ENCODE results near the gene PFKFB4.
A peak's percentile ranks its signal among the peaks of the same experiment; 100 is the strongest.

The PFKFB4 gene

DNA sequence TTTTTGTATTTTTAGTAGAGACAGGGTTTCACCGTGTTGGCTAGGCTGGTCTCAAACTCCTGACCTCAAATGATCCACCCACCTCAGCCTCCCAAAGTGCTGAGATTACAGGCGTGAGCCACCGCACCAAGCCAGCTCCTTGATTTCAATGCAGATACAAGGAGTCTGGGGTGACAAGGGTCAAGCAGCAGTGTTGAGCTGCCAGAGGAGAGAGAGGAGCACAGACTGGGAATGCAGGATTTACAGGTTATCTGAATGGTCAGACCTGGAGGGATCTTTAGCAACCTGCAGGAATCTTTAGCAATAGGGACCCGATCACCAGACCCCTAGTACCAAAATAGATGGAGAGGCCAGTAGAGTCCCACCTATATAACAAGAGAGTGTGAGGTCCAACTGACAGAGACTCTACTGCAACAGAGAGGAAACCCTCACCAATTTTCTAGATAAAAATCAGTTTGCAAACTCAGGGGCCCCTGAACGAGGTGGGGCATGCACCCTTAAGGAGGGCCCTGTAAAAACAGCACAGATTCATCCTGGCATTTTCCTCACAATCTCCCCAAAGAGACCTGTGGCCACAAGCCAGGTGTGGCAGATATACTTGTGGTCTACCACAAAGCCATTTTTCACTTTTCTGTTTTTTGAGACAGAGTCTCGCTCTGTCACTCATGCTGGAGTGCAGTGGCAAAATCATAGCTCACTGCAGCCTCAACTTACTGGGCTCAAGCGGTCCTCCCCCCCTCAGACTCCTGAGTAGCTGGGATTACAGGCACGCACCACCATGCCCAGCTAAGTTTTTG lies 42.0 kb downstream of the PFKFB4 start:
- H3K14ac ChIP-seq (ENCODE audit: low read length): no peak overlapping the region
- H2BK12ac ChIP-seq (ENCODE audit: low read length): no peak overlapping the region
- H2AFZ ChIP-seq (ENCODE audit: insufficient read depth, low read length, poor library complexity): no peak overlapping the region
- no peaks in the 10 kb centered on the region for H3K4me1 ChIP-seq (ENCODE audit: control insufficient read depth in 1 of 2, insufficient read depth in 2 of 2, low read length in 2 of 2)
- no peak overlapping the region for H2AK5ac ChIP-seq (ENCODE audit: low read length)
- H2BK5ac ChIP-seq (ENCODE audit: low read depth, low read length, poor library complexity): no peak overlapping the region
- H3K79me2 ChIP-seq (ENCODE audit: control insufficient read depth, insufficient read depth, low read length, poor library complexity): no peaks in the 10 kb centered on the region
- H3K36me3 ChIP-seq (ENCODE audit: control insufficient read depth in 1 of 2, insufficient read depth in 2 of 2, low read length in 2 of 2): peaks cover 6 to 10% of the 10 kb centered on the region in 2 experiments
- H3K9me3 ChIP-seq (ENCODE audit: insufficient read depth, low read depth, low read length): no peaks in the 10 kb centered on the region
- no peaks in the 10 kb centered on the region for H3K27me3 ChIP-seq (ENCODE audit: insufficient read depth, low read length)
- H3K79me1 ChIP-seq (ENCODE audit: low read length): no peaks in the 10 kb centered on the region
- H3K27ac ChIP-seq (ENCODE audit: low read depth, low read length): no peak overlapping the region
- no peak overlapping the region for H4K91ac ChIP-seq (ENCODE audit: low read depth, low read length)
- no peak overlapping the region for H2BK120ac ChIP-seq (ENCODE audit: insufficient read depth, low read length, poor library complexity)
- no peak overlapping the region for H3K4me3 ChIP-seq (ENCODE audit: low read depth, low read length)
- H3K4ac ChIP-seq (ENCODE audit: low read depth, low read length): no peak overlapping the region
- H3K9ac ChIP-seq (ENCODE audit: low read length): no peak overlapping the region
- H3K18ac ChIP-seq (ENCODE audit: low read length): no peak overlapping the region
- no CpG with 5 or more reads among the region's 8 CpGs for WGBS (ENCODE audit: extremely low coverage, insufficient coverage, insufficient read length)
- H3K23ac ChIP-seq (ENCODE audit: low read length): no peak overlapping the region
- H3K4me2 ChIP-seq (ENCODE audit: low read length): no peak overlapping the region
- H4K12ac ChIP-seq (ENCODE audit: low read depth, low read length): no peak overlapping the region
- peak; percentile 79 to 86 for DNase-seq
- H4K8ac ChIP-seq (ENCODE audit: low read depth, low read length): no peak overlapping the region

- no peak overlapping the region for H2BK120ac ChIP-seq (ENCODE audit: insufficient read depth, low read length, poor library complexity)
- H2BK5ac ChIP-seq (ENCODE audit: low read depth, low read length, poor library complexity): no peak overlapping the region
- H4K12ac ChIP-seq (ENCODE audit: low read depth, low read length): no peak overlapping the region
- H3K4ac ChIP-seq (ENCODE audit: low read depth, low read length): no peak overlapping the region
- no peak overlapping the region for H4K8ac ChIP-seq (ENCODE audit: low read depth, low read length)
- no peak overlapping the region for H3K4me2 ChIP-seq (ENCODE audit: low read length)
- H3K79me1 ChIP-seq (ENCODE audit: low read length): peaks cover 8% of the 10 kb centered on the region
- no peak overlapping the region for H3K9ac ChIP-seq (ENCODE audit: low read length)
- no CpG with 5 or more reads among the region's 4 CpGs for WGBS (ENCODE audit: extremely low coverage, insufficient coverage, insufficient read length)
- no peak overlapping the region for H3K4me3 ChIP-seq (ENCODE audit: low read depth, low read length)
- H2AFZ ChIP-seq (ENCODE audit: insufficient read depth, low read length, poor library complexity): no peak overlapping the region
- no peak overlapping the region for H3K27ac ChIP-seq (ENCODE audit: low read depth, low read length)
- DNase-seq: no peak
- H3K79me2 ChIP-seq (ENCODE audit: control insufficient read depth, insufficient read depth, low read length, poor library complexity): no peaks in the 10 kb centered on the region
- H3K9me3 ChIP-seq (ENCODE audit: insufficient read depth, low read depth, low read length): no peaks in the 10 kb centered on the region
- no peak overlapping the region for H3K23ac ChIP-seq (ENCODE audit: low read length)
- H2BK12ac ChIP-seq (ENCODE audit: low read length): no peak overlapping the region
- no peak overlapping the region for H3K18ac ChIP-seq (ENCODE audit: low read length)
- peaks cover 7 to 10% of the 10 kb centered on the region in 2 experiments for H3K4me1 ChIP-seq (ENCODE audit: control insufficient read depth in 1 of 2, insufficient read depth in 2 of 2, low read length in 2 of 2)
- no peak overlapping the region for H3K14ac ChIP-seq (ENCODE audit: low read length)
- H3K36me3 ChIP-seq (ENCODE audit: control insufficient read depth in 1 of 2, insufficient read depth in 2 of 2, low read length in 2 of 2): no peaks in the 10 kb centered on the region
- no peak overlapping the region for H4K91ac ChIP-seq (ENCODE audit: low read depth, low read length)
- no peaks in the 10 kb centered on the region for H3K27me3 ChIP-seq (ENCODE audit: insufficient read depth, low read length)
- no peak overlapping the region for H2AK5ac ChIP-seq (ENCODE audit: low read length)
These were observed 45.1 kb downstream of the PFKFB4 start for GRCh38 chr3:48511551-48511950.

GRCh38 chr3:48507256-48508061 lies 49.1 kb downstream of the PFKFB4 start:
- Histone ChIP-seq H3K27me3 (ENCODE audit: insufficient read depth, low read length) (no peaks in the 10 kb centered on the region), H3K4ac (ENCODE audit: low read depth, low read length) (no peak overlapping the region), H4K12ac (ENCODE audit: low read depth, low read length) (no peak overlapping the region), H2BK12ac (ENCODE audit: low read length) (peak overlapping the region; percentile 29), H3K4me1 (ENCODE audit: control insufficient read depth in 1 of 2, insufficient read depth in 2 of 2, low read length in 2 of 2) (peaks cover 31 to 32% of the 10 kb centered on the region in 2 experiments), H3K4me2 (ENCODE audit: low read length) (no peak overlapping the region), H2BK120ac (ENCODE audit: insufficient read depth, low read length, poor library complexity) (peak overlapping the region; percentile 12), H4K91ac (ENCODE audit: low read depth, low read length) (peak overlapping the region; percentile 72), H3K79me1 (ENCODE audit: low read length) (peaks cover 29% of the 10 kb centered on the region), H3K9ac (ENCODE audit: low read length) (no peak overlapping the region), H3K23ac (ENCODE audit: low read length) (no peak overlapping the region), H3K79me2 (ENCODE audit: control insufficient read depth, insufficient read depth, low read length, poor library complexity) (peaks cover 9% of the 10 kb centered on the region), H3K27ac (ENCODE audit: low read depth, low read length) (peak overlapping the region; percentile 72), H3K36me3 (ENCODE audit: control insufficient read depth in 1 of 2, insufficient read depth in 2 of 2, low read length in 2 of 2) (no peaks in the 10 kb centered on the region), H3K4me3 (ENCODE audit: low read depth, low read length) (no peak overlapping the region), H4K8ac (ENCODE audit: low read depth, low read length) (peak overlapping the region; percentile 63), H3K18ac (ENCODE audit: low read length) (no peak overlapping the region), H2AK5ac (ENCODE audit: low read length) (no peak overlapping the region), H2BK5ac (ENCODE audit: low read depth, low read length, poor library complexity) (peak overlapping the region; percentile 64), H2AFZ (ENCODE audit: insufficient read depth, low read length, poor library complexity) (no peak overlapping the region), H3K9me3 (ENCODE audit: insufficient read depth, low read depth, low read length) (peaks cover 2% of the 10 kb centered on the region), H3K14ac (ENCODE audit: low read length) (no peak overlapping the region)
- peak; percentile 98 to 100 for DNase-seq
- WGBS (ENCODE audit: extremely low coverage, insufficient coverage, insufficient read length): no CpG with 5 or more reads among the region's 10 CpGs

DNA sequence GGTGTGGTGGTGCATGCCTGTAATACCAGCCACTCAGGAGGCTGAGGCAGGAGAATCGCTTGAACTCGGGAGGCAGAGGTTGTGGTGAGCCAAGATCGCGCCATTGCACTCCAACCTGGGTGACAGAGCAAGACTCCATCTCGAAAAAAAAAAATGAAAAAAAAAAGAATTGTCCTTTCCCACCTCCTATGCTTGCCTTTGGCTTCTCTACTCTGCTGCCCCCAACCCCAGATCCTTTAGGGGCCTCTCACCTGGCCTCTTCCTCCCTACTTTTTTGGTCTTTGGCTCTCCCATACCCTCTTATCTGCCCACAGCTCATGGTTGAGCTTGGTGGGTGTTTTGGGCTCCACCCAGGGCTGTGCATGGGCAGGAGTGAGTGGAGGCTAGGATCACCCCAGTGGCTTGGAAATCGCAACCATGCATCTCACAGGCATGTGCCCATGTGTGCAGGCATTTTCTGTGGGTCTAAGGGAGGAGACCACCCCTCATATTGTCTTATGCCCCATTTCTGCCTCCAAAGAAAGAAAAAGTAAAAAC lies 50.6 kb downstream of the PFKFB4 start:
- Histone ChIP-seq H3K14ac (ENCODE audit: low read length) (peak overlapping the region; percentile 10), H3K79me1 (ENCODE audit: low read length) (peaks cover 29% of the 10 kb centered on the region), H2BK12ac (ENCODE audit: low read length) (peak overlapping the region; percentile 91), H2AK5ac (ENCODE audit: low read length) (no peak overlapping the region), H3K79me2 (ENCODE audit: control insufficient read depth, insufficient read depth, low read length, poor library complexity) (peaks cover 13% of the 10 kb centered on the region), H2BK5ac (ENCODE audit: low read depth, low read length, poor library complexity) (peak overlapping the region; percentile 89), H4K8ac (ENCODE audit: low read depth, low read length) (peak overlapping the region; percentile 15), H3K9me3 (ENCODE audit: insufficient read depth, low read depth, low read length) (peaks cover 2% of the 10 kb centered on the region), H3K4ac (ENCODE audit: low read depth, low read length) (peak overlapping the region; percentile 5), H3K9ac (ENCODE audit: low read length) (no peak overlapping the region), H3K4me1 (ENCODE audit: control insufficient read depth in 1 of 2, insufficient read depth in 2 of 2, low read length in 2 of 2) (peaks cover 32 to 41% of the 10 kb centered on the region in 2 experiments), H3K27ac (ENCODE audit: low read depth, low read length) (peak overlapping the region; percentile 14), H4K12ac (ENCODE audit: low read depth, low read length) (no peak overlapping the region), H2BK120ac (ENCODE audit: insufficient read depth, low read length, poor library complexity) (peak overlapping the region; percentile 50), H2AFZ (ENCODE audit: insufficient read depth, low read length, poor library complexity) (no peak overlapping the region), H3K36me3 (ENCODE audit: control insufficient read depth in 1 of 2, insufficient read depth in 2 of 2, low read length in 2 of 2) (peaks cover 2 to 5% of the 10 kb centered on the region in 2 experiments), H3K4me3 (ENCODE audit: low read depth, low read length) (peak overlapping the region; percentile 13), H3K4me2 (ENCODE audit: low read length) (peak overlapping the region; percentile 11), H3K27me3 (ENCODE audit: insufficient read depth, low read length) (no peaks in the 10 kb centered on the region), H4K91ac (ENCODE audit: low read depth, low read length) (peak overlapping the region; percentile 49), H3K23ac (ENCODE audit: low read length) (no peak overlapping the region), H3K18ac (ENCODE audit: low read length) (peak overlapping the region; percentile 5)
- WGBS (ENCODE audit: extremely low coverage, insufficient coverage, insufficient read length): no CpG with 5 or more reads among the region's 6 CpGs
- DNase-seq: no peak

All from trophoblast cell (in vitro differentiated cells and primary cell).